ENCODE measurements around the gene OR1J2.

DNA sequence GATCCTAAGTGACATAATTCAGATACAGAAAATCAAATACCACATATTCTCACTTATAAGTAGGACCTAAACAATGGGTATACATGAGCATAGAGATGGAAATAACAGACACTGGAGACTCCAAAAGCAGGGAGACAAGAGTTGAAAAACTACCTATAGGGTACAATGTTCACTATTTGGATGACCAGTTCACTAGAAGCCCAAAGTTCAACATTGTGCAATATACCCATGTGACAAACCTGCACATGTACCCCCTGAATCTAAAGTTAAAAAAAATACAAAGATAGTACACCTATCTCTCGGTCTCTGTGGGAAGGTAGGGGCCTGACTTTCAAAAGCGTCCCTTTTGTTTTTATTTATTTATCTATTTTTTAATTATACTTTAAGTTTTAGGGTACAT, 28.2 kb downstream of the OR1J2 start:
- TF ChIP-seq, protein P1, sequence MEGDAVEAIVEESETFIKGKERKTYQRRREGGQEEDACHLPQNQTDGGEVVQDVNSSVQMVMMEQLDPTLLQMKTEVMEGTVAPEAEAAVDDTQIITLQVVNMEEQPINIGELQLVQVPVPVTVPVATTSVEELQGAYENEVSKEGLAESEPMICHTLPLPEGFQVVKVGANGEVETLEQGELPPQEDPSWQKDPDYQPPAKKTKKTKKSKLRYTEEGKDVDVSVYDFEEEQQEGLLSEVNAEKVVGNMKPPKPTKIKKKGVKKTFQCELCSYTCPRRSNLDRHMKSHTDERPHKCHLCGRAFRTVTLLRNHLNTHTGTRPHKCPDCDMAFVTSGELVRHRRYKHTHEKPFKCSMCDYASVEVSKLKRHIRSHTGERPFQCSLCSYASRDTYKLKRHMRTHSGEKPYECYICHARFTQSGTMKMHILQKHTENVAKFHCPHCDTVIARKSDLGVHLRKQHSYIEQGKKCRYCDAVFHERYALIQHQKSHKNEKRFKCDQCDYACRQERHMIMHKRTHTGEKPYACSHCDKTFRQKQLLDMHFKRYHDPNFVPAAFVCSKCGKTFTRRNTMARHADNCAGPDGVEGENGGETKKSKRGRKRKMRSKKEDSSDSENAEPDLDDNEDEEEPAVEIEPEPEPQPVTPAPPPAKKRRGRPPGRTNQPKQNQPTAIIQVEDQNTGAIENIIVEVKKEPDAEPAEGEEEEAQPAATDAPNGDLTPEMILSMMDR (conservative IDR thresholded peaks at IDR 0.05; ENCODE audit: low read depth, low read length), result no peak
- TF ChIP-seq EZH2 (IDR thresholded peaks at IDR 0.05; ENCODE audit: borderline replicate concordance, low read depth, low read length, poor library complexity, severe bottlenecking), result no peak
